Karpas-422 (cell line): ENCODE results near the gene JAKMIP1. TPM values are rescaled to one million over a fixed set of nuclear protein-coding genes. Genes with fewer than 3 reads are reported as not detected.

Source experiments
- DNase-seq: peaks from one replicate; pipeline ENCODE4 v3.0.0-alpha.2; 2015
- H2AFZ ChIP-seq: fragments of 200-600 bp; sonication (generic); 2 replicates; pipeline ENCODE4 v1.6.1; 2014; ENCODE audit warnings: antibody characterized with exemption, low read length, mixed read lengths
- H3K27ac ChIP-seq: fragments of 200-600 bp; sonication (generic); 2 replicates; pipeline ENCODE4 v1.5.1; 2014; ENCODE audit warnings: mild to moderate bottlenecking, low read length, moderate library complexity
- H3K27me3 ChIP-seq: fragments of 200-600 bp; sonication (generic); 2 replicates; pipeline ENCODE4 v1.6.1; 2014; ENCODE audit warnings: low read length, mixed read lengths
- H3K36me3 ChIP-seq: fragments of 200-600 bp; sonication (generic); 2 replicates; pipeline ENCODE4 v1.6.1; 2014; ENCODE audit warnings: low read length, mixed read lengths; ENCODE audit not compliant: insufficient read depth
- H3K4me1 ChIP-seq: fragments of 200-600 bp; sonication (generic); 2 replicates; pipeline ENCODE4 v1.6.1; 2014; ENCODE audit warnings: mild to moderate bottlenecking, low read length, mixed read lengths
- H3K4me2 ChIP-seq: fragments of 200-600 bp; sonication (generic); 2 replicates; pipeline ENCODE4 v1.6.1; 2014; ENCODE audit warnings: low read length, low read depth, mild to moderate bottlenecking; ENCODE audit not compliant: poor library complexity, severe bottlenecking
- H3K4me3 ChIP-seq: fragments of 200-600 bp; sonication (generic); 2 replicates; pipeline ENCODE4 v1.5.1; 2014; ENCODE audit warnings: mild to moderate bottlenecking, antibody characterized with exemption, low read length, mixed read lengths
- H3K79me2 ChIP-seq: fragments of 200-600 bp; sonication (generic); 2 replicates; pipeline ENCODE4 v1.6.1; 2014; ENCODE audit warnings: mild to moderate bottlenecking, low read length, mixed read lengths
- H3K9ac ChIP-seq: fragments of 200-600 bp; sonication (generic); 2 replicates; pipeline ENCODE4 v1.6.0; 2014; ENCODE audit warnings: low read length
- H3K9me2 ChIP-seq: fragments of 200-600 bp; sonication (generic), shearing (Covaris generic); replicated peaks from 2 replicates; pipeline ENCODE4 v1.6.0; 2014; ENCODE audit warnings: mild to moderate bottlenecking, low read length, moderate library complexity; ENCODE audit not compliant: insufficient read depth
- H3K9me3 ChIP-seq: fragments of 300-700, 200-600 bp; sonication (generic); 2 replicates; pipeline ENCODE4 v1.6.1; 2014; ENCODE audit warnings: low read length, mixed read lengths
- H4K20me1 ChIP-seq: fragments of 200-600 bp; sonication (generic); 2 replicates; pipeline ENCODE4 v1.6.1; 2014; ENCODE audit warnings: mild to moderate bottlenecking, antibody characterized with exemption, low read length, low read depth; ENCODE audit not compliant: insufficient read depth
- total RNA-seq: library from RNA; depleted of rRNA; stranded (reverse); fragments of >200 nt; shearing (Covaris generic); gene quantifications from 2 replicates; pipeline ENCODE4 v1.2.3, GENCODE V29; 2014; ENCODE audit warnings: low replicate concordance

The JAKMIP1 gene
- total RNA-seq, 1 experiment from 2014 or later = not detected

GRCh38 chr4:6001680-6002491 lies 198.5 kb downstream of the JAKMIP1 start:
- no peak overlapping the region for H2AFZ ChIP-seq
- no peak for DNase-seq
- H3K4me3 ChIP-seq = no peak overlapping the region
- no peak overlapping the region for H3K4me2 ChIP-seq
- no peaks in the 10 kb centered on the region for H3K36me3 ChIP-seq
- no peaks in the 10 kb centered on the region for H4K20me1 ChIP-seq
- H3K27ac ChIP-seq = no peak overlapping the region
- H3K27me3 ChIP-seq = no peaks in the 10 kb centered on the region
- H3K79me2 ChIP-seq = no peaks in the 10 kb centered on the region
- H3K9me2 ChIP-seq = no peaks in the 10 kb centered on the region
- no peaks in the 10 kb centered on the region; the same call in 1 of the 2 replicates for H3K9me3 ChIP-seq
- peaks cover 29% of the 10 kb centered on the region for H3K4me1 ChIP-seq
- H3K9ac ChIP-seq = no peak overlapping the region

GRCh38 chr4:5999830-6000365 lies 200.5 kb downstream of the JAKMIP1 start:
- no peaks in the 10 kb centered on the region for H3K27me3 ChIP-seq
- H3K36me3 ChIP-seq = no peaks in the 10 kb centered on the region
- H3K4me2 ChIP-seq = no peak overlapping the region
- H3K4me3 ChIP-seq = no peak overlapping the region
- H3K79me2 ChIP-seq = no peaks in the 10 kb centered on the region
- no peak for DNase-seq
- no peaks in the 10 kb centered on the region for H4K20me1 ChIP-seq
- no peak overlapping the region for H3K9ac ChIP-seq
- H3K9me3 ChIP-seq = no peaks in the 10 kb centered on the region; the same call in 1 of the 2 replicates
- no peak overlapping the region for H2AFZ ChIP-seq
- peaks cover 40% of the 10 kb centered on the region for H3K4me1 ChIP-seq
- H3K27ac ChIP-seq = no peak overlapping the region
- H3K9me2 ChIP-seq = no peaks in the 10 kb centered on the region

GRCh38 chr4:5999356-5999755 lies 201.0 kb downstream of the JAKMIP1 start:
- Histone ChIP-seq H3K4me1 (peaks cover 45% of the 10 kb centered on the region), H3K9me2 (no peaks in the 10 kb centered on the region), H3K27me3 (no peaks in the 10 kb centered on the region), H3K4me3 (no peak overlapping the region), H3K9me3 (no peaks in the 10 kb centered on the region; the same call in 1 of the 2 replicates), H3K4me2 (no peak overlapping the region), H2AFZ (no peak overlapping the region), H3K36me3 (no peaks in the 10 kb centered on the region), H3K9ac (no peak overlapping the region), H4K20me1 (no peaks in the 10 kb centered on the region), H3K79me2 (no peaks in the 10 kb centered on the region), H3K27ac (no peak overlapping the region)
- DNase-seq = no peak

DNA sequence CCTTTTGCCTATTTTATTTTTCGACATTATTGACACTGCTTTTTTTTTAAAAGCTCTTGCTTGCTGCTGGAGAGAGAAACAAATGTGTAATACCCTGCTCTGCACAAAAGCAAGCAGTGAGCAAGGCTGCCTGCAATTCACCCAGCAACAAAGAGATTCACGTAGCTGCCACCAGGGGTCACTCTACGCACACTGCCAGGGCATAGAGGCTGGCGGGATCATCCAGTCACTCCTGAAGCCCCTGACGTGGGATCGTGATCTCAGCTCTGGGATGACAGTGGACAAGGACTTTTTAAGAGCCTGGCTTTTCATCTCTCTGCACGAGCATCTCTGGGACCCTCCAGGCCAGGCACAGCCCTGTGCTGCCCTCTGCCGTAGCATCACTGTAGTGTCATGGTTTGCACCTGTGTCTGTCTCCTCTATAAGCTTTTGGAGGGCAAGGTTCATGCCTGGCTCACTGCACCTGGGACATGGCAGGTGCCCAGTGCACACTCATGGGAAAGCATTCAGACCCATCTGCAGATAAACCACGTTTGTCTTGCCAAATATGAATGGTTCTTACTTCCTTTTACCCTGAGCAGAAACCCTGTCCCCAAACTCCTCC lies 201.9 kb downstream of the JAKMIP1 start:
- Histone ChIP-seq H3K4me1 (peaks cover 53% of the 10 kb centered on the region), H3K36me3 (no peaks in the 10 kb centered on the region), H4K20me1 (no peaks in the 10 kb centered on the region), H3K9ac (no peak overlapping the region), H3K27me3 (no peaks in the 10 kb centered on the region), H3K4me2 (peak overlapping the region; percentile 69), H3K27ac (peak overlapping the region; percentile 75), H3K9me2 (no peaks in the 10 kb centered on the region), H3K4me3 (no peak overlapping the region), H3K79me2 (no peaks in the 10 kb centered on the region), H3K9me3 (no peaks in the 10 kb centered on the region), H2AFZ (no peak overlapping the region)
- peak; percentile 89 for DNase-seq

DNA sequence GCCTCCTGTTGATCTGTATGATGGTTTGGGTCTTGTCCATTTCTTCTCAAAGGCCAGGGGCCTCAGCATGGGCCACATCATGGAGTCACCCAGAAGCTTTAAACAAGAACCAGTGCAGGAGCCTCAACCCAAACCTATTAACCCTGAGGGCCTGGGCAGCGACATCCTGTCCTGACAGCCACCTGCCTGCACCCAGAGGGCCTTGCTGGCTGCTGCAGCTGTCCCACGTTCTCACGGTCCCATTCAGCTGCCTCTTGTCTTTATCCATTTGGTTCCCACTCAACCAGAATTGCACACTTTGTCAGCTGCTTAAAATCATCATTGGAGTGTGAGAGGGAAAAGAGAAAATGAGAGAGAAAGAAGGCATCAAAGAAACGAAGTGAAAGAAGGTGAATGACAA lies 203.7 kb downstream of the JAKMIP1 start:
- no peaks in the 10 kb centered on the region for H3K36me3 ChIP-seq
- H3K4me2 ChIP-seq = peak overlapping the region; percentile 69
- H3K9me3 ChIP-seq = no peaks in the 10 kb centered on the region
- no peaks in the 10 kb centered on the region for H4K20me1 ChIP-seq
- H3K9ac ChIP-seq = peak overlapping the region; percentile 39
- DNase-seq = no peak
- no peaks in the 10 kb centered on the region for H3K79me2 ChIP-seq
- no peak overlapping the region for H2AFZ ChIP-seq
- H3K27me3 ChIP-seq = no peaks in the 10 kb centered on the region
- no peaks in the 10 kb centered on the region for H3K9me2 ChIP-seq
- no peak overlapping the region for H3K4me3 ChIP-seq
- peaks cover 70% of the 10 kb centered on the region for H3K4me1 ChIP-seq
- H3K27ac ChIP-seq = peak overlapping the region; percentile 75

DNA sequence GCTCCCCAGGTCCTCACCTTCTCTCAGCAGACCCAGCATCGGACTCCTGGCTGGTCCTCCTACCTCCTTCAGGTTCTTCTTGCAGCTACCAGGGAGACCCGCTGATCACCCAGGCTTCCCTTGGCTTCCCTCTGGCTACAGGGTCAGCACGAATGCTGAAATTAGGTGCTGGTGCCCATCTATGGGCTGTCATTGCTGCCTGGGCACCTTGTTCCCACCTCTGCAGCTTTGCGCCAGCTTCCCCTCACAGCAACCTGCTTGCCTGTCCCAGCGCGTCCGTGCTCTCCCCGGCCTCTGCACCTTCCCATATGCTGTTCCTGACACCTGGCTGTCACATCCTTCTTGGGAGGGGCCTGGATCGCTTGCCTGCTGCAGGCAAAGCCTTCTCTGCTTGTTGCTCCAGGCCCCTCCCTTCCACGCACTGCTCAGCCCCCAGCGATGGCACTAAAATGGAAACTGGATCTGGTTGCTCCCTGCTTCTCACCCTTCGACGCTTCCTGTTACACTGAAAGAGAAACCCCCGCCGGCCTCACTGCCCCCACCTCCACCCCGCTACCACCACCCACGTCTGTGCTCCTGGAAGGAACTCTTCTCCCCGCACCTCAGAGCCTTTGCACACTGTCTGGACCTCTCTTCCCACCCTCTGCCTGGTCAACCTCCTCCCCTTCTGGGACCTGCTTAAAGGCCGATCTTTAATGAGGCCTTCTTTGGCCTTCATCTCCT lies 204.3 kb downstream of the JAKMIP1 start:
- Histone ChIP-seq H2AFZ (no peak overlapping the region), H3K9me3 (no peaks in the 10 kb centered on the region), H3K79me2 (no peaks in the 10 kb centered on the region), H3K4me1 (peaks cover 76% of the 10 kb centered on the region), H3K27ac (peak overlapping the region; percentile 75), H3K36me3 (no peaks in the 10 kb centered on the region), H4K20me1 (no peaks in the 10 kb centered on the region), H3K4me2 (peak overlapping the region; percentile 69), H3K4me3 (no peak overlapping the region), H3K9me2 (no peaks in the 10 kb centered on the region), H3K9ac (peak overlapping the region; percentile 39), H3K27me3 (no peaks in the 10 kb centered on the region)
- no peak for DNase-seq

DNA sequence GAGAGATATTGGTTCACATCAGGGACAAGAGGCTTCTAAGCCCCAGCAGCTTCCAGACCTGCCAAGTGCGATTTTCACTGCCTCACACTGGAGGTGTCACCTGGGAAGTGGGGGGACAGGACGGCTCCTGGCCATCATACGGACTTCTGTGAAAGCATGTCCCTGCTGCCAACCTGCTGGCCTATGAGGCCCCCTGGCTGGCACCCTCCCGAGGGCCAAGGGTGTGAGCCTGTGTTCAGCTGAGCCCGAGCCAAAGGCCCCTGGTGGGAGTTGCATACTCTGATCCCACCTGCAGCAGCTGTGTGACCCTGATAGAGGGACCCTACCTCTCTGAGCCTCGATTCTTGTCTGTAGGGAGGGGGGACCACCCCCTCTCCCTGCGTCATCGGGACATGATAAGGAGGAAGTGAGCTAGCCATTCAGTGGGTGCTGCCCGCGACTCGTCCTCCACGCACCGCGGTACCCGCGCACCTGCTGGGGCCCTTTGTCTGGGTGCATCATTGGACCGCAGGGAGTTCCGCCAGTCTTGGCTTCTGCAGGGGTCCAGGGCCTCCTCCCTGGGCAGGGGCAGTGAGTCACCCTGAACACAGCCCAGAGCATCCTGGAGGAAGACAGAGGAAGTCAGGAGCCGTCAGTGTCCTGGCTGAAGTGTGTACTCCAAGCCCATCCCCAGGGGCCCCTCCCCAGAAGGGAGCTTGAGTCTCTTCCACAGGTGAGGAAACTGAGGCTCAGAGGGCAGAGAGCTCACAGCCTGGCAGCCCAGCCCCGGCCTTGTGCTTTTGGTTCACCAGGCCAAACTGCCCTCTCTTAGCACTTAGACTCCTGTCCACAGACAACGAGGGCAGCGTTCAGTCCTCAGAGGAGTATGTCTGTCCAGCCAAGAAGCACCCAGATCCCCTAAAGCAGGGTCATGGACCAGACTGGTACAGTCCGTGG lies 206.2 kb downstream of the JAKMIP1 start:
- no peak overlapping the region for H3K4me3 ChIP-seq
- H3K9me3 ChIP-seq = no peaks in the 10 kb centered on the region
- H4K20me1 ChIP-seq = no peaks in the 10 kb centered on the region
- no peak overlapping the region for H2AFZ ChIP-seq
- H3K36me3 ChIP-seq = no peaks in the 10 kb centered on the region
- peak overlapping the region; percentile 41 for H3K4me2 ChIP-seq
- H3K4me1 ChIP-seq = peaks cover 95% of the 10 kb centered on the region
- no peaks in the 10 kb centered on the region for H3K79me2 ChIP-seq
- peak overlapping the region; percentile 45 for H3K27ac ChIP-seq
- DNase-seq = no peak
- H3K9ac ChIP-seq = peak overlapping the region; percentile 20
- no peaks in the 10 kb centered on the region for H3K9me2 ChIP-seq
- no peaks in the 10 kb centered on the region for H3K27me3 ChIP-seq
